Stimulated activated CD8-positive, alpha-beta memory T cell treated with anti-CD3 and anti-CD28 coated beads, Interleukin-15, amount 100 ng/mL, for 1 hour (primary cell): Measurements from ENCODE around the gene GRIP1.

ENCODE experiments used
- DNase-seq: peaks from one replicate; pipeline ENCODE4 v3.0.0-alpha.2; 2020; ENCODE audit warnings: low read depth

GRIP1 gene, protein sequence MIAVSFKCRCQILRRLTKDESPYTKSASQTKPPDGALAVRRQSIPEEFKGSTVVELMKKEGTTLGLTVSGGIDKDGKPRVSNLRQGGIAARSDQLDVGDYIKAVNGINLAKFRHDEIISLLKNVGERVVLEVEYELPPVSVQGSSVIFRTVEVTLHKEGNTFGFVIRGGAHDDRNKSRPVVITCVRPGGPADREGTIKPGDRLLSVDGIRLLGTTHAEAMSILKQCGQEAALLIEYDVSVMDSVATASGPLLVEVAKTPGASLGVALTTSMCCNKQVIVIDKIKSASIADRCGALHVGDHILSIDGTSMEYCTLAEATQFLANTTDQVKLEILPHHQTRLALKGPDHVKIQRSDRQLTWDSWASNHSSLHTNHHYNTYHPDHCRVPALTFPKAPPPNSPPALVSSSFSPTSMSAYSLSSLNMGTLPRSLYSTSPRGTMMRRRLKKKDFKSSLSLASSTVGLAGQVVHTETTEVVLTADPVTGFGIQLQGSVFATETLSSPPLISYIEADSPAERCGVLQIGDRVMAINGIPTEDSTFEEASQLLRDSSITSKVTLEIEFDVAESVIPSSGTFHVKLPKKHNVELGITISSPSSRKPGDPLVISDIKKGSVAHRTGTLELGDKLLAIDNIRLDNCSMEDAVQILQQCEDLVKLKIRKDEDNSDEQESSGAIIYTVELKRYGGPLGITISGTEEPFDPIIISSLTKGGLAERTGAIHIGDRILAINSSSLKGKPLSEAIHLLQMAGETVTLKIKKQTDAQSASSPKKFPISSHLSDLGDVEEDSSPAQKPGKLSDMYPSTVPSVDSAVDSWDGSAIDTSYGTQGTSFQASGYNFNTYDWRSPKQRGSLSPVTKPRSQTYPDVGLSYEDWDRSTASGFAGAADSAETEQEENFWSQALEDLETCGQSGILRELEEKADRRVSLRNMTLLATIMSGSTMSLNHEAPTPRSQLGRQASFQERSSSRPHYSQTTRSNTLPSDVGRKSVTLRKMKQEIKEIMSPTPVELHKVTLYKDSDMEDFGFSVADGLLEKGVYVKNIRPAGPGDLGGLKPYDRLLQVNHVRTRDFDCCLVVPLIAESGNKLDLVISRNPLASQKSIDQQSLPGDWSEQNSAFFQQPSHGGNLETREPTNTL

GRCh38 chr12:66678338-66679275, at the start of gene GRIP1:
GRIP1 (minus strand) TSS chr12:66679076; CDS start chr12:66678904, 172 bp downstream.
- DNase-seq = no peak

GRCh38 chr12:66726556-66726955, 47.7 kb upstream of the GRIP1 start:
- DNase-seq = no peak

DNA sequence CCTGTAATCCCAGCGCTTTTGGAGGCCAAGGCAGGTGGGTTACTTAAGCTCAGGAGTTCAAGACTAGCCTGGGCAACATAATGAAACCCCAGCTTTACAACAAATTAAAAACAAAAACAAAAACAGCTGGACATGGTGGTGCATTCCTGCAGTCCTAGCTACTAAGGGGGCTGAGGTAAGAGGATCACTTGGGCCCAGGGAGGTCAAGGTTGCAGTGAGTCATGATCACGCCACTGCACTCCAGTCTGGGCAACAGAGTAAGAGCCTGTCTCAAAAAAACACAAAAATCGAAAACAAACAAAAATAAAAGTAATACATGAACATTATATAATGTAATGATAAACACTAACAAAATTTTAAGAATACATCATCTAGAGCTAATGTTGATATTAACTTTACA, 46.2 kb upstream of the GRIP1 start:
- DNase-seq = no peak

DNA sequence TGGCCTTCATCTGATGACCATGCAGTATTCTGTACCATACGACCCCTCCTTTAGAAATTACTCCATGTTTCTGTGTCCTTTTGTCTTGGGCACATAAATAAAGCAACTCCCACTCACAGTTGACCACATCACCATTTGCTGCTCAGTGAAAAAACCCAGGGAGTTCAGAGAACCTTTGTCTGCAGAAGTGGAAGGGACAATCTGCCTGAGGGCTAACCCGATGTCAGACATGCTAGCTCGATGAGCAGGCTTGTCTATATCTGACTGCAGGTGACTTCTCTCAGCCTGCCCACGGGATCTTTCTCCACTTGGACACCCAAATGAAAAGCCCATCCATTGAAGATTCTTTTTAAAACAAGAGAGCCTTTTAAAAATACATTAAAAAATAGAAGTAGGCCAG, 45.7 kb upstream of the GRIP1 start:
- DNase-seq = no peak

DNA sequence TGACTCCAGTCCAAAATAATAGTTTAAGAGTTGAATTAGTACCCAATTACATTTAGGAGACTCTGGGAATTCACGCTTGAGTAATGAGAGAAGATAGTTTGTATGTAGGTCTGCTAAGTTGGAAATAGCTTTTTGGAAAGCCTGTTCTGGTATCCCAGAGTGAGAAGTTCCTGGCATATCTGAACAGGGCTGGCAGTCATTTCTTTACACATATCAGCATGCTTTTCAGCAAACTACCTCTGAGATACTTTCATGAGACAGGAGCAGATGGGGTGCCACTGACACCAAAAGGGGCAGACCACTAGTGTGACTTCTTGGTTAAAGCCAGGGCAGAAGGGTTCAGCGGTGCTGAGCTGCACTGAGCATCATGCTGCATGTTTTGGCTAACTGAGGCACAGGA, 45.1 kb upstream of the GRIP1 start:
- DNase-seq = no peak

GRCh38 chr12:66719862-66720261, 41.0 kb upstream of the GRIP1 start:
- DNase-seq = no peak

DNA sequence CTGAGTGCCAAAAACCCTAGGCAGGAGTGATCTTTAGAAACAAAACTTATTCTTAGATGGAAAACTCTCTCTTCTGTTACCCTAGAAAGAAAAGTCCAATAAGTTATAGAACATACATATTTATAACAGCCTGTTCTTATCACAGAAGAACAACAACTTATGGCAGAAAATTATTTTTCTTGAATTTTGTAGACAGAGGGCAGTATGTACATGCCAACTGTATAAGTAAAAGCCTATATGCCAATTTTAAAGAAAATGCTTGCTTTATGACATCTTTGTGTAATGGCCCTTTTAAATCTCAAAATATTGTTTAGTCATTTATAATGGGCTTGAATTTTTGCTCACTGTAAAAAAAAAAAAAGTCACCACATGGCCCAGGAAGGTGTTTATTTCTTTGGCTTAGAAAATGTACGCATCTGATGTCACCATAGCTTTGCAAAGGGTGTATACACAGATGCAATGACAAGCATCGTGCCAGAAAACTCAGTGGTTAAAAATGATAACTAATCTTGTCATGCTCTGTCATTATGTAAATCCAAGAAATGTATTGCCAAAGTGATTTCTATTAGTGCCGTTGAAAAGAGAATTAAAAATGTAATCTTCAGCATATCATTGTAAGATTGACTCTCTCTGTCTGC, 38.3 kb upstream of the GRIP1 start:
- no peak for DNase-seq

GRCh38 chr12:66716522-66716921, 37.6 kb upstream of the GRIP1 start:
- no peak for DNase-seq

- DNase-seq = no peak
Observed at GRCh38 chr12:66714709-66715108, 35.8 kb upstream of the GRIP1 start.

DNA sequence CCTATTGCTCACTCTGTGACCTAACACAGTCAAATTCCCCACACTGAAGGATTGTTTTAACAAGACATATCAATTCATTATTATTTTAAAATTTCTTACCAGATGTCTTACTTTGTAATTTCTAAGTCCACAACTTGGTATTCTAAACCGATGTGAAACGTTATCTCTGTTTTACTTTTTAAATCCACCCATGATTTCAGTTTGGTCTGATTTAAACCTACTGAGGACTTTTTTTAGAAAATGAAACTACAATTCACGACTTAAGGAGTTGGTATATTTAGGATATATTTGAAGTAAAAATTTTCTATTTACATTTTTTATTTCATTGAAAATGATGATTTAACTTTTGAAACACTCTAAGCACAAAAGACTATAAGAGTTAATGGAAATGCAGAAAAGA, 35.1 kb upstream of the GRIP1 start:
- no peak for DNase-seq

GRCh38 chr12:66709893-66710292, 31.0 kb upstream of the GRIP1 start:
- DNase-seq = no peak

DNA sequence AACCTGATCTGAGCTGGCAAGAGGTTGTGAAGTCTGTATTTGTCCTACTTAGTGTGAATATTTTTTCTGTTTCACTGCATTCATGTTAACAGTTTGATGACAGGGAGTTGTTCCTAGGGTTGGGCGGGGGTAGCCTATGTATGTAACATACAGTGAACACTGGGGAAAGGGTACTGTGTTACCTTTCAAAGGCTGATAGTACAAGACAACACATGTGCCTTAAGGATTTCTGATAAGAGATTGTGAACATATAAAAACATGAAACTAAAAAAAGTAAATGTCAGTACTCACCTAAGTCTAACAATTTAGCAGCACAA, 30.5 kb upstream of the GRIP1 start:
- DNase-seq = no peak

DNA sequence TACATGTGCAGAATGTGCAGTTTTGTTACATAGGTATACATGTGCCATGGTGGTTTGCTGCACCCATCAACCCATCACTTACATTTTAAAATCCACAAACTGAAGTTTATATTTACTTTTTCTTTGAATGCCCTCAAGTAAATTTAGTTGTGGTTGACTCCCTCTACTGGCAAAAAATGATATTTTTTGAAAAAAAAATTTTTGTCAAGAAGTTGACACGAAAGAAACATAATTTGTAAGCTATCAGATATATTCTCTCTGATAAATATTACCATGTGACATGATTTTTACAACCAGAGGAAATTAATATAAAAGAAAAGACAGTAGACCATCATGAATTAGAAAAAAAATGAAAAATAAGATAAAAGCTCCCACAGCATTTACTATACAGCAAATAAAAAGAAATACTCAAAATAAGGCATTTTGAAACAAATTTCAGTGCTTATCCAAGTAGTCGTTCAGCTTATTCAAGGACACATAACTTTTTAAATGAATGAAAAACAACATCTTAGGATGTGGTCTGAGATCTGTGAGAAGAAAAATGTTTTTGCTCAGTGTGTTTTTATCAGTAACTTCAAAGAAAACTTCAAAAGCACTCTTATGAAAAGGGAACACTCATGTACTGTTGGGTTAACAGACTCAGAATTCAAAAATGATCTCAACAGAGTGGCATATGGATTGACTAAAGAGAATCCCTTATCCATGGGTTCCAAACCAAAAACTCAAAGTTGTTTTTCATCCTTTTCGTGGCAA, 30.0 kb upstream of the GRIP1 start:
- no peak for DNase-seq

GRCh38 chr12:66707002-66707697, 28.3 kb upstream of the GRIP1 start:
- no peak for DNase-seq

DNA sequence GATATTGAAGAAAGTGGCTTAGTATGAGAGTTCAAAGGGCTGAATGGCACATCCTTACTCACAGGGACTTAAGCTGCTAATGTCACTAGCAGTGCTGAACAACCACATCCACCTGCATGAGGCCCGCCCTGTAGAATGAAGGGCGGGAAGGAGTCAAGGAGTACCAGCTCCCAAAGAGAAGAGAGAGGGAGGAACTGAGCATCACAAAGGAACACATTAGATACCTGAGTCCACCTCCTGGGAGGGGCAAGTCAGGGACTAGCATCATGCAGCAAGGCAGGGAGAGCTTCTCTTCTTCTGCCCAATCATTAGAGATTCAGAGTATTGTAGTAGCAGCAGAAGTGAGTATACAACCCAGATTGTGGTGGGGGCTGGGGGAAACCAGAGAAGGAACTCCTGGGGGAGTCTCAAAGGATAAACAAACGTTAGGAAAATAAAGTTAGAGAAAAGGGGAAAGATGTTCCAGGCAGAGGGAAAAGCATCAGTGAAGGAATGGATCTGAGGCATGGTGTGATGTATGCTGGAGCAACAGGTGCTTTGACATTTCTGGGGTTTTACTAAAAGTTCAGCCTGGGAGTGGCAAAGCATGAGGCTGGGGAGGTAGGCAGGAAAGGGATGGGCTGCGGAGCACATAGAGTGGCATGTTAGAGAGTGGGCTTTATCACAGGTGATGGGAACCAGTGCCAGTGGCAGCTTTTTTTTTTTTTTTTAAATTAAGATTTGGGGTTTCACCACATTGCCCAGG, 21.0 kb upstream of the GRIP1 start:
- DNase-seq = no peak

DNA sequence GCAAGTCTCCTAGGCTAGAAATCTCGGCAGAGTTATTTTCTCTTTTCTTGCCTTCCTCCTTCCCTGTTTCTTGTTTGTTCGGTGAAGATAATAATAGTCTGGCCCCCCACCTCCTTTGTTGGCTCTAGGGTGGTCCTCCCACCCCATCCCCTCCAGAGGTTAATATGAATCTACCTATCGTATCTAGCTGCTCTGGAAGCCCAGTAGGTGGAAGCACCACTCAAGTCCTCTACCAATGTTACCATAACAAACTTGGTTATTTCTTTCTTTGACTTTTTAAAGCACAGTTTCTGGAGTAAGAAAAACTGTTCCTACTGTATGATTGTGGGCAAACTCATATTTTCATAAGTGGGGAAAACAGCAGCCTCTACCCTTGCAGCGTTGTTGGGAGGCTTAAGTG, 19.7 kb upstream of the GRIP1 start:
- no peak for DNase-seq

DNA sequence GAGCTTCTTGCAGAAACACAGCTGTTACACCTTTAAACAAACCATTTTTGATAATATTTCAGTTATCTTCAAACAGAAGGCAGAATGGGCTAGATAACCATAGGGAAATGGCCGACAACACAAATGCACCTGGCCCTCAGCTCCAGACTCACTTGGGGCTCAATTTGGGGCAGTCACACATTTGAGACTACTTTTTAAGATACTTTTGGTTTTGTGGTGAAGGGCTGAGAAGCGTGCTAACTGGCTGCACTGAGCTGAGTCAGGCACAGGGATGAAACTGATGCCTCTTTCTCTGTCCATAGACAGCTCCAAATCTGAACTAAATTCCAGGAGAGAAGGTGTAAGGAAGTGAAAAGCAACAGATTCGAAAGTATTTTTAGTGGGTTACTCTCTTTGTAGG, 18.5 kb upstream of the GRIP1 start:
- no peak for DNase-seq

DNA sequence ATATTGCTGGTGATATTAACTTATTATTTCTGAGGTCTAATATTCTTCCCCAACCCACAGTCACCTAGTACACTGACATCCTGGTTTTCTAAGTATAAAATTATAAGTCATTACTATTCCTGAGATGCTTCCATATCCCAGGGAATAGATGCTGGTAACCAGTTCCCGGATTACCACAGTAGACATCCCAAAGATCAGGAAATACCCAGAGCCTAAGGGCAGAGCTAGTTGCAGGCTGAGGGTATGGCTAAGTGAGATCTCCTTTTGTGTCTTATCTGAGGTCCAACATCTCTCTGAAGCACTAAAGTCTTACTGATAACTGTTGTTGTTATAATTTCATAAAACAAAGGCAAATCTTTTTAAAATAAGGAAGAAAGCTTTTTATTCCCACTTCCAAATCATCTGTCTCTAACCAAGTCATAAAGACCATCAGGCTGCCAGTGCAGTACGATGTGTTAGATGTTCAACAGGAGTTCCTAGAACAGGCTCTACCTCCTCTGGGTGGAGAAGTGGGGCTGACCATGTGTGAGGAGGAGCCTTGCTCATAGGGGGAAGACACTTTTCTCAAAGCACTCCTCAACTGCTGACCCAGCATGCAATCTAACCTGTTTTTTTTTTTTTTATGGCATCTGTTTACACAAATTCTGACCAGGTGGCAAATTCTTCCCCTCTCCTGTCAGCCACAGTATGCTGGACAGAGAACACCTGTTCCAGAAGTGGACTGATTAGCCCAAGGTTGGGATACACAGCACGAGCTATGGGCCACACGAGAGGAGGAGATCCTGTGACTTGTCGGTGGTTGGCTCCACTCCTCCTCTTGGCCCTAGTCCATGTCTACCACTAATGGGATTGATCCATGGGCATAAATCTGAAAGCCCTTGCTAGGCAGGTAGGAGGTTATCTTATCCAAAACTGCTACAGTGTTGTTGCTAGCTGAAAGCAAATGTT, 16.1 kb upstream of the GRIP1 start:
- DNase-seq = no peak
